PFSK-1 (cell line): ENCODE data around the gene SYNJ2.

Source experiments
- FOXP2 ChIP-seq: optimal IDR thresholded peaks from 2 replicates; pipeline ENCODE3; 2011; ENCODE audit warnings: borderline replicate concordance, control low read depth, inconsistent platforms; ENCODE audit not compliant: insufficient read depth; ENCODE audit errors: extremely low read length, extremely low read depth
- POLR2AphosphoS5 ChIP-seq: IDR thresholded peaks from 2 replicates; pipeline ENCODE4 v1.6.1; 2012; ENCODE audit warnings: low read depth, mild to moderate bottlenecking, control low read depth, low read length, moderate library complexity

GRCh38 chr6:157998707-157999167, 17.1 kb downstream of the SYNJ2 start:
- TF ChIP-seq POLR2AphosphoS5 (no peak), FOXP2 (no peak)
